Measurements from ENCODE around the gene MYO1A. TPM values are rescaled to one million over a fixed set of nuclear protein-coding genes. Genes with fewer than 3 reads are reported as not detected.
"Not testable (repeated sequence)": the region's sequence is repeated elsewhere in the genome, so short reads cannot be mapped to it uniquely, and the experiment has no call there.

The MYO1A gene
- total RNA-seq, 2 experiments from 2014 or later, result 1.7 to 2.0 TPM

- ChIA-PET CTCF (no interaction called here), POLR2A (no interaction called here)
These were observed 54.6 kb downstream of the MYO1A start for GRCh38 chr12:56995201-56995929.

- ChIA-PET POLR2A (no interaction called here), CTCF (interaction anchor here (0.6 kb wide), 1 partner anchor 29 kb away, joined by 5 read pairs; no protein-coding TSS in a partner anchor)
These were observed 55.6 kb downstream of the MYO1A start for GRCh38 chr12:56994231-56994746.

GRCh38 chr12:56993346-56993745 is 56.6 kb downstream of the MYO1A start:
- ChIA-PET CTCF (no interaction called here), POLR2A (no interaction called here)

DNA sequence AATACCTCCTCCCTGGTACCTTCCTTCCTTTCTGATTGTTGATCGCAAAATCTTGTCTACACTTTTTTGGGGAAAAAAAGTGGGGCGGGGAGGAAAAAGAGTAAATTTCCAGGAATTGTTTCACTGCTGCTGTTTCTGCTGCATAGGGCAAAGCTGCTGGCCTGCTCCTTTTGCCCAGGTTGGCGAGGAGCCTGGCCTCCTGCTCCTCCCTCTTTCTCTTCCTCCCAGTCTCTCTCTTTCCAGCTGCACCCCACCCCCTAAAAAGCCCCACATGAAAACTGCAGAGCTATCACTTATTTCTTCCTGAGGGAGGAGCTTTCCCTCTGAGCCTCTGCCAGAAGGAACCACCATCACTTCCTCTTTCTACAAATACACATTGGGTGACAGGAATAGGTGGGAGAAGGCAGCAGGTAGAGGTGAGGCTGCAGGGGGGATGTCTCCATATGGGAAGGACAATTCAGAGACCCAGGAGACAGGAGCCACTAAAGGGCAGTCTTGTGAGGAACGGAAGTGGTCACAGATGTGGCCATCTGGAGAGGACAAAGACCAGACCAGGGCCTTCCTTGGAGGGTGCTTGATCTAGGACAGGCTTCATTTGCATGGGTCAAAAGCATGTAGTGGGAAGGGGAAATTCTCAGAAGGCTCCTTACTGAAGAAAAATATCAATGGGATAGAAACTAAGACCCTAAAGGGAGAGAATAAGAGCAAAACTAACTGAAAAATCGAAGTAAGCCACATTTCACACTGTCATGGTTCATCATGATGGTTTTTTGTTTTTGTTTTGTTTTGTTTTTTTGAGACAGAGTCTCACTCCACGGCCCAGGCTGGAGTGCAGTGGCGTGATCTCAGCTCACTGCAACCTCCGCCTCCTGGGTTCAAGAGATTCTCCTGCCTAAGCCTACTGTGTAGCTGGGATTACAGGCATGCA is 58.3 kb downstream of the MYO1A start:
- ChIA-PET CTCF (interaction anchor here (1.2 kb wide), 1 partner anchor 121 kb away, joined by 3 read pairs; no protein-coding TSS in a partner anchor), POLR2A (no interaction called here)

GRCh38 chr12:56990648-56991318 is 59.1 kb downstream of the MYO1A start:
- ChIA-PET POLR2A (no interaction called here), CTCF (interaction anchor here (0.6 to 1.2 kb wide), 2 partner anchors 122 to 184 kb away, joined by 3 read pairs; no protein-coding TSS in a partner anchor)

- POLR2A ChIA-PET, result no interaction called here
- CTCF ChIA-PET, result interaction anchor here (0.6 kb wide), 1 partner anchor 183 kb away, joined by 3 read pairs; no protein-coding TSS in a partner anchor
These were observed 59.9 kb downstream of the MYO1A start for GRCh38 chr12:56989861-56990610.

GRCh38 chr12:56988207-56988739 is 61.7 kb downstream of the MYO1A start:
- POLR2A ChIA-PET, result no interaction called here
- CTCF ChIA-PET, result interaction anchor here (0.8 to 2.5 kb wide), 18 partner anchors 9 to 278 kb away, joined by 3 to 18 read pairs (median 4); no protein-coding TSS in a partner anchor

- CTCF ChIA-PET, result interaction anchor here (0.6 to 2.5 kb wide), 17 partner anchors 10 to 278 kb away, joined by 3 to 18 read pairs (median 4); no protein-coding TSS in a partner anchor
- POLR2A ChIA-PET, result no interaction called here
These were observed 62.3 kb downstream of the MYO1A start for GRCh38 chr12:56987551-56988053.

GRCh38 chr12:56987011-56987410 is 62.9 kb downstream of the MYO1A start:
- POLR2A ChIA-PET, result no interaction called here
- CTCF ChIA-PET, result interaction anchor here (1.0 to 2.5 kb wide), 11 partner anchors 11 to 233 kb away, joined by 3 to 18 read pairs (median 5); no protein-coding TSS in a partner anchor

- CTCF ChIA-PET, POLR2A ChIA-PET: not testable (repeated sequence)
These were observed 64.2 kb downstream of the MYO1A start for GRCh38 chr12:56985714-56986113.

- ChIA-PET POLR2A (no interaction called here), CTCF (no interaction called here)
These were observed 66.5 kb downstream of the MYO1A start for GRCh38 chr12:56983386-56983785.

GRCh38 chr12:56982578-56983236 is 67.2 kb downstream of the MYO1A start:
- CTCF ChIA-PET, POLR2A ChIA-PET: not testable (repeated sequence)

DNA sequence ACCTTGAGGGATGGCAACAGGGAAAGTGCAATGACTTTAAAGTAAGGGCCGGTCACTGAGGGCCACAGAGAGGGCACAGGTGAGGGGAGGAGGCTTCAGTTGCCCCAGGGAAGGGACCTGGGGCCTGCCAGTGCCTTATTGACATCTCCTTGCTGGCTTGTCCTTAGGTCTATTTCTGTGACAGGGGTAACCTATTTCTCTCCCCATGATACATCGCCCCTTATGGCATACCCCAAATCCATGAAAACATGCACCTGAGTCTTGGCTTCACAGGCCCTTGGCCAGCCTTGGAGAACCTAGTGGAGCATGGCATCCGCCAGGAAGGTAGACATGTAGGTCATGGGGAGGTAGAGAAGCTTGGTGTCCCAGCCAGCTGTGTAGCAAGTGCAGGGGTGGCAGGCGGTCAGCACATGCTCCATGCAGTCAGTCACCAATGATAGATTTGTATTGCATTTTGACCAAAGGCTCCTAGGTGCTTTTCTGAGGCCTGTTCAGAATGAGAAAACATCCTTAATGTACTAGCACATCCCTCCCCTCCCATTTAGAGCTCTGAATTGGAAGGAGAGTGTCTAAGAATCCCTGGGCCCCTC is 68.9 kb downstream of the MYO1A start:
- CTCF ChIA-PET, result no interaction called here
- POLR2A ChIA-PET, result no interaction called here

DNA sequence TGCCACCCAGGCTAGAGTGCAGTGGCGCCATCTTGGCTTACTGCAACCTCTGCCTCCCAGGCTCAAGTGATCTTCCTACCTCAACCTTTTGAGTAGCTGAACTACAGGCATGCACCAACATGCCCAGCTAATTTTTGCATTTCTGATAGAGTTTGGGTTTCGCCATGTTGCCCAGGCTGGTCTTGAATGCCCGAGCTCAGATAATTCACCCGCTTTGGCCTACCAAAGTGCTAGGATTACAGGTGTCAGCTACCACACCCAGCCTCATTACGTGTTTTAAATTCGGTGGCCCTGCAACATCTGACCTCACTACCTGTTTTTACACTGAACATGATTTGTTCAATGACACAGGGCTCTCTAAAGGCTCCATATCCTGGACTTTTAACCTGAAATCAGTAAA is 69.7 kb downstream of the MYO1A start:
- ChIA-PET POLR2A (no interaction called here), CTCF (no interaction called here)

GRCh38 chr12:56979628-56980027 is 70.3 kb downstream of the MYO1A start:
- POLR2A ChIA-PET, result no interaction called here
- CTCF ChIA-PET, result no interaction called here
